AG04450 (cell line): Measurements from ENCODE around the gene DDX52. TPM values are rescaled to one million over a fixed set of nuclear protein-coding genes. Genes with fewer than 3 reads are reported as not detected.
A peak's percentile ranks its signal among the peaks of the same experiment; 100 is the strongest.
"Not testable (repeated sequence)": the region's sequence is repeated elsewhere in the genome, so short reads cannot be mapped to it uniquely, and the experiment has no call there.

Experiments
- CTCF ChIA-PET: fragments of 300-600, 350-600 bp; formaldehyde crosslinking; extraction: SDS; loops from one replicate; lab custom pipeline; 2022; ENCODE audit warnings: antibody characterized with exemption, inconsistent platforms; lab: Charles Lee
- POLR2A ChIA-PET: fragments of 350-600 bp; formaldehyde crosslinking; extraction: SDS; loops from one replicate; lab custom pipeline; 2021; ENCODE audit warnings: antibody characterized with exemption, inconsistent platforms; lab: Yijun Ruan, JAX
- DNase-seq: peaks from one replicate; pipeline ENCODE4 v3.0.0-alpha.2; 2011; ENCODE audit warnings: low read depth, low spot score
- H3K27ac ChIP-seq: one replicate; pipeline ENCODE4 v1.5.1; 2012; ENCODE audit warnings: low read depth, low read length, control low read depth
- H3K27me3 ChIP-seq: one replicate; pipeline ENCODE4 v1.6.0; 2012; ENCODE audit warnings: low read length; ENCODE audit not compliant: control insufficient read depth, insufficient read depth
- H3K4me3 ChIP-seq: 2 replicates; pipeline ENCODE4 v1.5.1; 2011; ENCODE audit warnings: mild to moderate bottlenecking, low read depth, low read length, control low read depth
- H3K9me3 ChIP-seq: 2 replicates; pipeline ENCODE4 v1.5.1; 2012; ENCODE audit warnings: low read length; ENCODE audit not compliant: control insufficient read depth, insufficient read depth
- CTCF ChIP-seq: IDR thresholded peaks from 2 replicates; pipeline ENCODE4 v1.5.1; 2011; ENCODE audit warnings: low read depth, low read length, control low read depth, inconsistent platforms
- polyA plus RNA-seq: library from polyadenylated mRNA; depleted of rRNA; stranded (reverse); fragments of >200 nt; gene quantifications from 2 replicates; pipeline ENCODE4 v1.2.3, GENCODE V29; 2011

Gene DDX52
- polyA plus RNA-seq, 1 experiment, result 31.8 TPM

GRCh38 chr17:37647856-37648255 is 4.6 kb upstream of the DDX52 start:
- H3K9me3 ChIP-seq, result no peaks in the 10 kb centered on the region
- CTCF ChIA-PET, result interaction anchor here (1.0 to 6.0 kb wide), 3 partner anchors 123 to 168 kb away, joined by 3 to 102 read pairs (median 58); no protein-coding TSS in a partner anchor
- H3K4me3 ChIP-seq, result no peak overlapping the region
- no peak overlapping the region for H3K27ac ChIP-seq
- POLR2A ChIA-PET, result no interaction called here
- TF ChIP-seq CTCF, result no peak
- H3K27me3 ChIP-seq, result no peaks in the 10 kb centered on the region
- no peak for DNase-seq

GRCh38 chr17:37643869-37644268 is 623 bp upstream of the DDX52 start:
- no peak overlapping the region for H3K27ac ChIP-seq
- no peak for DNase-seq
- no peaks in the 10 kb centered on the region for H3K9me3 ChIP-seq
- H3K4me3 ChIP-seq, result peak overlapping the region; percentile 94; the same call in 1 of the 2 replicates
- CTCF ChIA-PET, result interaction anchor here (1.7 kb wide), 1 partner anchor 126 kb away, joined by 14 read pairs; no protein-coding TSS in a partner anchor
- H3K27me3 ChIP-seq, result no peaks in the 10 kb centered on the region
- TF ChIP-seq CTCF, result no peak
- POLR2A ChIA-PET, result no interaction called here

- peak overlapping the region; percentile 58 for H3K27ac ChIP-seq
- ChIA-PET POLR2A (no interaction called here), CTCF (interaction anchor here (0.7 to 1.7 kb wide), 3 partner anchors 127 to 174 kb away, joined by 3 to 14 read pairs (median 3); no protein-coding TSS in a partner anchor)
- no peak for TF ChIP-seq CTCF
- H3K27me3 ChIP-seq, result no peaks in the 10 kb centered on the region
- H3K9me3 ChIP-seq, result no peaks in the 10 kb centered on the region
- no peak for DNase-seq
- H3K4me3 ChIP-seq, result peak overlapping the region; percentile 94
These were observed 565 bp downstream of the DDX52 start for GRCh38 chr17:37642681-37643080.

- H3K27me3 ChIP-seq, result no peaks in the 10 kb centered on the region
- no peaks in the 10 kb centered on the region for H3K9me3 ChIP-seq
- H3K4me3 ChIP-seq, result no peak overlapping the region
- ChIA-PET CTCF (interaction anchor here (0.7 kb wide), 1 partner anchor 67 kb away, joined by 3 read pairs; no protein-coding TSS in a partner anchor), POLR2A (no interaction called here)
- no peak overlapping the region for H3K27ac ChIP-seq
- no peak for DNase-seq
- TF ChIP-seq CTCF, result no peak
These were observed 3.2 kb downstream of the DDX52 start for GRCh38 chr17:37640015-37640414.

GRCh38 chr17:37637956-37638355 is 5.3 kb downstream of the DDX52 start:
- no peak for DNase-seq
- ChIA-PET CTCF (interaction anchor here (1.8 kb wide), 1 partner anchor 178 kb away, joined by 7 read pairs; no protein-coding TSS in a partner anchor), POLR2A (no interaction called here)
- H3K4me3 ChIP-seq, result no peak overlapping the region
- H3K27ac ChIP-seq, result no peak overlapping the region
- no peaks in the 10 kb centered on the region for H3K9me3 ChIP-seq
- no peak for TF ChIP-seq CTCF
- no peaks in the 10 kb centered on the region for H3K27me3 ChIP-seq

- POLR2A ChIA-PET, DNase-seq, CTCF ChIA-PET: not testable (repeated sequence)
These were observed 26.8 kb downstream of the DDX52 start for GRCh38 chr17:37616430-37616829.

More at GRCh38 chr17:37616430-37616829, 26.8 kb downstream of the DDX52 start:
- not testable (repeated sequence) for H3K27ac ChIP-seq, H3K4me3 ChIP-seq, H3K27me3 ChIP-seq, H3K9me3 ChIP-seq
